Mesodermal cell (in vitro differentiated cells): ENCODE data around the gene AUTS2.

Experiments used
- H3K27ac ChIP-seq: 2 replicates; pipeline ENCODE4 v1.7.0; 2013; ENCODE audit warnings: mild to moderate bottlenecking, low read depth, low read length, moderate library complexity; ENCODE audit not compliant: severe bottlenecking
- H3K36me3 ChIP-seq: 2 replicates; pipeline ENCODE4 v1.7.1; 2013; ENCODE audit warnings: mild to moderate bottlenecking, low read length, moderate library complexity; ENCODE audit not compliant: control insufficient read depth, insufficient read depth
- H3K4me1 ChIP-seq: one replicate; pipeline ENCODE4 v1.7.1; 2013; ENCODE audit warnings: mild to moderate bottlenecking, low read length; ENCODE audit not compliant: insufficient read depth, control insufficient read depth, poor library complexity, severe bottlenecking
- H3K4me3 ChIP-seq: 2 replicates; pipeline ENCODE4 v1.7.0; 2013; ENCODE audit warnings: low read length, control low read depth, mild to moderate bottlenecking; ENCODE audit not compliant: insufficient read depth, poor library complexity, severe bottlenecking; ENCODE audit errors: extremely low read depth
- H3K9me3 ChIP-seq: 2 replicates; pipeline ENCODE4 v1.7.1; 2013; ENCODE audit warnings: mild to moderate bottlenecking, low read length, moderate library complexity; ENCODE audit not compliant: control insufficient read depth
- WGBS, 2 experiments: methylation state at CpG; one replicate each; pipeline ENCODE4 v1.1.5; 2013; ENCODE audit warnings: missing lambda C conversion rate in 2 of 2; ENCODE audit not compliant: insufficient coverage in 2 of 2; 5-methylcytosine and 5-hydroxymethylcytosine counted together

The AUTS2 gene

DNA sequence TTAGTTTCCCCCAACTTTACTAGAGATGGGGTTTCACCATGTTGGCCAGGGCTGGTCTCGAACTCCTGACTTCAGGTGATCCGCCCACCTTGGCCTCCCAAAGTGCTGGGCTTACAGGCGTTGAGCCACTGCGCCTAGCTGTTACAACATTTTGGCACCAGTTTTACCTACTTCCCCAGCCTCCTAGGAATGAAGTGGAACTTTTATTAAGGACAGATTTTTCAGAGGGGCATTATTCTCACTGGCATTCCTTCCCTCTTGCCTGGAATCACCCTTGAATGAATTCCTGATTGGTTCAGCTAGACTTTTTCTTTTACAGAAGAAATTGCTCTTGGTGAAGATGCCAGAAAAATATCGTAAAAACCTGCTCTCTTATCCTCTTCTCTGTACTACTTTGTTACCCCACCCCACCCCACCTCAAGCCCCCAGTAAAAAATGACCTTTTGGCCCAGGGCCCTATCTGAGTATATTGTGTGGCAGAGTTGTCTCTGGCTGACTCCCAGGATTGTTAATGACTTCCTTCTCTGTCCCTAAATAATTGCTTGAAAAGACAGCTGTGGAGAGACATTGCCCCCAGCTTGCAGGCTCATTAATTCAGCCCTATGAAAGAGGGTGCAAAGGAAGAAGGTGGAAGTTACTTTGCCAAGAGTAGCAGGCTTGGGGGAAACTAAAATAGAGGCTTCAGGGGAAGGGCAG is 189.6 kb downstream of the AUTS2 start:
- Histone ChIP-seq H3K4me1 (no peaks in the 10 kb centered on the region), H3K9me3 (no peaks in the 10 kb centered on the region), H3K4me3 (no peak overlapping the region), H3K27ac (peak overlapping the region; percentile 47), H3K36me3 (no peaks in the 10 kb centered on the region)
- WGBS, 2 experiments, result 94 to 100% methylated on average over 4 of the region's 5 CpGs

DNA sequence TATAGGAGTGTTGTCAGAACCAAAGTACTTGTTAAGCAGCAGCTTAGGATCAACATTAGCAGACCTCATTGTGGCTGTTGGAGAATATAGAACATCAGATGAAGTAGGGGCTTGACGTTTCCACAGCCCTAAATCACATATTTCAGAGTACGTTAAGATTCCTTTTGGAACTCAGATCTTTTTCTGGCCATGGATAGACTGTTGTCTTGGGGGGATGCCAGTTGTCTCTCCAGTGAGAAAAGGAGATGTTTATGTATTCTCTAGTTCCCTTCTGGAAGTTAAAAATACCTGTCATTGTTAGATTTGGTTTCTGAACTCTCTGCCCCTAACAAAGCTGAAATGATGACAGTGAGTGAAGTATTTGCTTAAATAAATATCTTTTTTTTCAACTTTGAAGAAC is 191.3 kb downstream of the AUTS2 start:
- no peak overlapping the region for H3K4me3 ChIP-seq
- H3K9me3 ChIP-seq, result no peaks in the 10 kb centered on the region
- H3K27ac ChIP-seq, result no peak overlapping the region
- no peaks in the 10 kb centered on the region for H3K4me1 ChIP-seq
- H3K36me3 ChIP-seq, result no peaks in the 10 kb centered on the region
- WGBS, 2 experiments, result 83% methylated on average over 1 of the region's 2 CpGs; no CpG with 5 or more reads in 1 of the 2 experiments

DNA sequence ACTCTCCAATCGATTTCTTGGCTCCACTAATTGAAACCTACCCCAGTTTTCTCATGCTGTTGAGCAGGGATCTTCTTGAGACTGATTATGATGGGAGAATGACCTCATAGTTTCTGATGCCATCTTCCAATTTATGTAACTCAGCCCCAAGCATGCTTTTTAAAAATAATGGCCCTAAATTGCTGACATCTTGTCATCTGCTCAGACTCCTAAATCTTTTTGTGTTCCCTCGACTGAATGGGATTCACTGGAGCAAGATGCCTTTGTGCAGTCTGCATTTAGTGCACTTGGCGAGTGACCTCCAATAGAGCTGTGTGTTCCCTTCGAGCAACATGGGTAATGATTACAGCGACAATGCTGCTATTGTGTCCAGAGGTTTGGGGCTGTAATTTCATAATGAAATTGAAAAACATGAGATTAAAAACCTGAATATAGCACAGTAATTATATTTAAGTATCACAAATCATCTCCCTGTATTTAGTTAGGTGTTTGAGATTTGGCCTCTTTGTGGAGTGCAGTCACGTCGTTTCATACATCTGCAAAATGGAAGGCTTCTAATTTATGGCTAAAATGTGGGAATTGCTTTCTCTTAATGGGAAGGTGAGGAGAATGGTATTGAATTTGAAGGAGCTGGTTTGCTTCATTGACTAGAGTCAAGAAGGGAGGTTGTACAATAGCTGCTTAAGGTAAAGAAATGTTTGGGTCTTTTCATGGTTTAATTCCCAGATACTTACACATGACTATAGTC is 192.9 kb downstream of the AUTS2 start:
- Histone ChIP-seq H3K9me3 (no peaks in the 10 kb centered on the region), H3K4me3 (no peak overlapping the region), H3K36me3 (no peaks in the 10 kb centered on the region), H3K4me1 (no peaks in the 10 kb centered on the region), H3K27ac (no peak overlapping the region)
- WGBS, 2 experiments, result 89 to 100% methylated on average over 3 to 5 of the region's 7 CpGs

DNA sequence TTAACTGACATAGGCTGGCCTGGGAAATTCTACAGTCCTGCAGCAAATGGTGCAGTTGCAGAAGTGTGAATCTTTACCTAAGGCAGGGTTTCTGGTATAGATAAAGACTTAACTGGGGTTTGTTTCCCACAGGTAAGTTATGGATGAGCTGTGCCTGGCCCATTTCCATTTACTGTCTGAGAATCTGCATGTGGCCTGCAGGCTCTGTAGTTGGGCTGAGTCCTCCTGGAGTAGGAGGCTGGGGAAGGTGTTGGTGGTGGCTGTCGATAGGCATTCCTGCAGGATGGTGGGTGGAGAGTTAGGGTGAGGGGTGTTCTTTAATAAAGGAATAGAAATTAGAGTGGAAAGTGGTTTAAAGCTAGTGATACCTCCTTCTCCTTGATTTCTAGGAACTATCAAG is 193.5 kb downstream of the AUTS2 start:
- no peak overlapping the region for H3K4me3 ChIP-seq
- H3K27ac ChIP-seq, result no peak overlapping the region
- H3K36me3 ChIP-seq, result no peaks in the 10 kb centered on the region
- H3K9me3 ChIP-seq, result no peaks in the 10 kb centered on the region
- 83% methylated on average over 1 of the region's 1 CpG; no CpG with 5 or more reads in 1 of the 2 experiments for WGBS, 2 experiments
- H3K4me1 ChIP-seq, result no peaks in the 10 kb centered on the region

DNA sequence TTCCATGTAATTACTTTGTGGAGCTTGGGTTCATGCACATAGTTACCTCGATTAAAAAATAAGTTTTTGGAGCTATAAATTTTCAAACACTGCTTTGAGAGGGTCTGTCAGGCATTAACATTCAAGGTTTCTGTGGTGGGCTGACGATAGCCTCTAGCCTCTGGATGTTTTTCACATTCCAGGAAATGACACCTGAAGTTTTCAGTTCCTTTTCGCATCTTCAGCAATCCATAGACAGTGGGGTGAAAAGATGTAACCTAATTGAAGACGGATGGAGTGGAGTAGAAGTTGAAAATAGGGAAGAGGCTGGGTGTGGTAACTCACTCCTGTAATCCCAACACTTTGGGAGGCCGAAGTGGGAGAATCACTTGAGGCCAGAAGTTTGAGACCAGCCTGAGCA is 197.7 kb downstream of the AUTS2 start:
- H3K9me3 ChIP-seq, result no peaks in the 10 kb centered on the region
- H3K27ac ChIP-seq, result no peak overlapping the region
- H3K36me3 ChIP-seq, result no peaks in the 10 kb centered on the region
- peaks cover 16% of the 10 kb centered on the region for H3K4me1 ChIP-seq
- H3K4me3 ChIP-seq, result no peak overlapping the region
- 86 to 90% methylated on average over 1 to 5 of the region's 5 CpGs for WGBS, 2 experiments

DNA sequence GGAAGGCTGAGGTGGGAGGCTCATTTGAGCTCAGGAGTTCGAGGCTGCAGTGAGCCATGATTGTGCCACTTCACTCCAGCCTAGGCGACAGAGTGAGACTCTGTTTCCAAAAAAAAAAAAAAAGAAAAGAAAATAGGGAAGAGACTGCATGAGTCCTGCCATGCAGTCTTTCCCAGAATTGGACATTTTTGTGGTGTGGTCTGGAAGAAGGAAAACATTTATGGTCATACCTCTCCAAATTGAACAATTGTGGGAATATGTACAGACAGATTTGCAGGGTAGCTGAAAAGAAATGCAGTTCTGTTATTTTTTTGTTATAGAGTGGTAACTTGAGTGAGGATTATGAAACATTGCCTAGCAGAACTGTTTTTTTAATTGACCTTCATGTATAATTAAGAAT is 198.1 kb downstream of the AUTS2 start:
- H3K9me3 ChIP-seq, result no peaks in the 10 kb centered on the region
- H3K27ac ChIP-seq, result no peak overlapping the region
- peaks cover 20% of the 10 kb centered on the region for H3K4me1 ChIP-seq
- 90 to 100% methylated on average over 1 to 2 of the region's 2 CpGs for WGBS, 2 experiments
- no peak overlapping the region for H3K4me3 ChIP-seq
- no peaks in the 10 kb centered on the region for H3K36me3 ChIP-seq

DNA sequence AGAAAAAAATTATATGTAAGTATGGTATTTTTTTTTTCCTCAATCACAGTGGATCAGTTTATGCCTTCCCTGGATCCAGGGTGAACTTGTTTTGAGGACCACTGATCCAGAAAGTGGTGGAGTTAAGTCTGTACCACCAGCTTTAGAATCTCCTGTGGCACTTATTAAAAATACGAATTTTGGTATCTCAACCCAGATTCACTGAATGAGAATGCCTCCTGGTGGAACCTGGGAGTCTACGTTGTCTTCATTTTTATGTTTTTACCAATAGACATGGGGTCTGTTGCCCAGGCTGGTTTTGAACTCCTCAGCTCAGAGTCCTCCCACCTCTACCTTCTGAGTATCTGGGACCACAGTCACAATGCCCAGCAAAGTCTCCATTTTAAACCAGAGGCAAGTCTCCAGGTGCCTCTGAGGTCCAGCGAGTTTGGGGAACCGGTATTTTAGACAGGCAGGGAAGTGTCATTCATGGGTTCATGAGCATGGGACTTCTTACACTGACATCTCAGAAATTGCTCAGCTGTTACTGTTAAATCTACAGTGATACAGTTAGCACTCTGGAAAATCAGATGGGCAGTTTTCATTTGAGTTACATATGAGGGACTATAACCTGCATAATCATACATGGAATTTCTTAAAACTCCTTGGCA is 200.9 kb downstream of the AUTS2 start:
- peaks cover 39% of the 10 kb centered on the region for H3K4me1 ChIP-seq
- no peaks in the 10 kb centered on the region for H3K36me3 ChIP-seq
- H3K27ac ChIP-seq, result no peak overlapping the region
- H3K4me3 ChIP-seq, result no peak overlapping the region
- no peaks in the 10 kb centered on the region for H3K9me3 ChIP-seq
- 74 to 86% methylated on average over 3 to 4 of the region's 4 CpGs for WGBS, 2 experiments

DNA sequence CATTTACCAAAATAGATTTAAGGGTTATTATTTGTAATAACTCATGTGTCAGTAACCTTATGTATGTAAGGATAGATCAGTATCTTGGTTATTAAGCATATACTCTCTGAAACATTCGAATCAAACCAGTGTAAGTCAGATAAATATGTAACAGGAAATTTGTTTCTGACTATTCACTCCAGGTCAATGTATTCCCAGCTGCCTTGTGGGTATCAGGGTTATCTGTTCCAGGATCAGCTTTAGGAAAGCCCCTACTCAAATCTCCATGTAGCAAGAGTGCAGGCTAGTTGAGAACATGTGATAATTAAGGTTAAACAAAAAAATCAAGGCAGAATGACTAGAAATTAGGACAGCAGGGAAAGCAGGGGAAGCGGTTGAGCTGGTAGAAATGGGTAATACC is 201.7 kb downstream of the AUTS2 start:
- Histone ChIP-seq H3K27ac (peak overlapping the region; percentile 11), H3K36me3 (no peaks in the 10 kb centered on the region), H3K9me3 (no peaks in the 10 kb centered on the region), H3K4me3 (no peak overlapping the region), H3K4me1 (peaks cover 44% of the 10 kb centered on the region)
- 100% methylated on average over 1 of the region's 2 CpGs for WGBS, 2 experiments

DNA sequence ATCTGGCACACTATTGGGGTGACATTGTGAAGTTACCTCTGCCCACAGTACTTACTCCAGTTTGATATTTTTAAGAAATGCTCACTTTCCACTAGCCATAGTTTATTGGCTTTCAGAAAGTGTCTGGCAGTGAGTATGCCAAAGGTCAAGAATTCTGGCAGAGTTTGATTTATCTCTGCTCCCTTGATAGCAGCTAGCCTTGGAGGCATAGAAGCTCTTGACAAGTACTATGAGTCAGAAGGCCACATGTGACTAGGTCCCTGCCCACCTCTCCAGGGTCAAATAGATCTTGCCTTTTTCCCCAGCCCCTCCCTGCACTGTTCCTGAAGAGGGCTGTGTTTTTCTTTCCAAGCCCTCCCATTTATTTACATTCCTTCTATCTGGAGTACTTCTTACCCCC is 202.2 kb downstream of the AUTS2 start:
- H3K9me3 ChIP-seq, result no peaks in the 10 kb centered on the region
- peak overlapping the region; percentile 11 for H3K27ac ChIP-seq
- H3K36me3 ChIP-seq, result no peaks in the 10 kb centered on the region
- no peak overlapping the region for H3K4me3 ChIP-seq
- H3K4me1 ChIP-seq, result peaks cover 47% of the 10 kb centered on the region

DNA sequence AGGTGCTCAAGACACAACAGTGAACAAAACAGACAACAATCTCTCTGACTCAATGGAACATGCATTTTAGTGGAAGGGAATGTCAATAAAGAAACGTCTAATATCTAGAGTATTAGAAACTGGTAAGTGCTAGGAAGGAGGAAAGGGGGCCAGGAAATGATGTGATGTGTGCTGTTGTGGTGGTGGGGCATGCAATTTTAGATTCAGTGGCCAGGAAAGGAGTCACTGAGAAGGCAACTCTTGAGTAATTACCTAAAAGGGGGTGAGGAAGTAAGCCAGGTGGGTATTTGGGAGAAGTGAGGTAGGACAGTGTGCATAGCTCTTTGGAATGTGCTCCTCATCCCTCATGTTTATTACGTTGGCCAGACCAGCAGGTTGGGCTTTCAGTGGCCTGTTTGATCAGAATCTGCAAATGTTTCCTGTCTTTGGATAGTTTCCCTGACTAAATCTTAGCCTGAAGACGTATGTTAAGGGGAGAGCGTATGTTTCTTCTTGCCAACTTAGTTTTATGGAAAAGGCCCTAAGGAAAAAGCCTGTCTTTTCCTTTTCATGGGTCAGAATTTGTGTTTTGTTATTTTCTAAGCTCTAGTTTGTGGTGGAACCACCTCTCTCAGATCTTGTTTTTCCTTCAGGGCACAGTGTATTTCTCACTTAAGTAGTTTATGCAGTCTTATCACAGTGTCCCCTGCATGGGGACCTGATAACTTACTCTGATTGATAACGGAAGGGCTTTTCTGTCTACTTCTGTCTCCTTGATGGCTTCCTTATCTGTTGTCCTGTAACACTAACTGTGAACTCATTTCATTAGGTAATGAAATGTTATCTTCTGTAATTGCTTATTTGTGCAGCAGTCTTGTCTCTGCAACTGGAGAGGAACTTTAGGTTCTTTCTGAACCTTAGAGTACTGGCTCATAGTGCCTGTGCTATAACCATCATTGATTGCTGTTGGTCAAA is 203.7 kb downstream of the AUTS2 start:
- peaks cover 47% of the 10 kb centered on the region for H3K4me1 ChIP-seq
- H3K9me3 ChIP-seq, result no peaks in the 10 kb centered on the region
- no peaks in the 10 kb centered on the region for H3K36me3 ChIP-seq
- peak overlapping the region; percentile 75 for H3K27ac ChIP-seq
- H3K4me3 ChIP-seq, result no peak overlapping the region
- 58 to 78% methylated on average over 2 to 3 of the region's 5 CpGs for WGBS, 2 experiments
